Germinal center (tissue), 1 donor: ENCODE measurements around the gene TBCCD1.
"Not testable (repeated sequence)": the region's sequence is repeated elsewhere in the genome, so short reads cannot be mapped to it uniquely, and the experiment has no call there.

ENCODE experiments used
- DNase-seq: peaks from one replicate; pipeline ENCODE4 v3.0.0; 2012; ENCODE audit warnings: mixed read lengths, low spot score

The TBCCD1 gene

DNA sequence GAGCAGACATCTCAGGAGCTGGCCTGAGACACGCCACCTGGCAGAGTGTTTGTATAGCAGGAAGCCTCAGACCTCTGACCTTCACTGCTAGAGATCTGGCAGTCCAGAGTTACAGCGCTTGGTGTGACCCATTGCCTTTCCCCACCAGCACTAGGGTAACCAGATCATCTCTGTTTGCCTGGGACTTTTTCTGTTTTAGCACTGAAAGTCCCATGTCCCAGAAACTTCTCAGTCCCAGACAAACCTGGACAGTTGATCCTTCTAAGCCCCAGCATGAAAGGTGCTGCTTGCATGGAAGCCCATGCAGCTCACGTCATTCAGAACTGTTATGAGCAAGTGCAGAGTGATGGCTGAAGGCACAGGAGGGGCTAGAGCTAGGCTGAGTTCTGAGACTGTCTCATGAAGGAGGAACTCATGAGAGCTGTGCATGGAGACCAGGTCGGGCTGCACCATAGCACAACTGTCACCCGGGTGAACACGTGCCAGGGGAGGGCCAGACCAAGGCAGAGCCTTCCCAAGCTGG lies 27.5 kb upstream of the TBCCD1 start:
- DNase-seq = no peak

DNA sequence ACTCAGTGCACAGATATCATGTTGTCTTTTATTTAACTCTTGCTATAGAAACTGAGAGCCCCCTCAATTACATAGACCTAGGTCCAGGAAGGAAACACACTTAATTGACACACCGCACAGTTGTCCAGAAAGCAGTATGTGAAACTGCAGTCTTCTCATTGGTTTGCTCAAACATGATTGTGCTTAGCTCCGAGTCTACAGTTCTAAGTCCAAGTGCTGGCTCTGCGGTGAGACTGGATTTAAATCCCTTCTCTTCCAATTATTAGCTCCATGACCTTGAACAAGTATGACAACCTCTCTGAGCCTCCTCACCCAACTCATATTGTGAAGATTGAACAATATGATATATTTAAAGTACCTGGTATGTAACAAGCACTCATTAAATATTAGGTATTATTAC lies 26.7 kb upstream of the TBCCD1 start:
- no peak for DNase-seq

DNA sequence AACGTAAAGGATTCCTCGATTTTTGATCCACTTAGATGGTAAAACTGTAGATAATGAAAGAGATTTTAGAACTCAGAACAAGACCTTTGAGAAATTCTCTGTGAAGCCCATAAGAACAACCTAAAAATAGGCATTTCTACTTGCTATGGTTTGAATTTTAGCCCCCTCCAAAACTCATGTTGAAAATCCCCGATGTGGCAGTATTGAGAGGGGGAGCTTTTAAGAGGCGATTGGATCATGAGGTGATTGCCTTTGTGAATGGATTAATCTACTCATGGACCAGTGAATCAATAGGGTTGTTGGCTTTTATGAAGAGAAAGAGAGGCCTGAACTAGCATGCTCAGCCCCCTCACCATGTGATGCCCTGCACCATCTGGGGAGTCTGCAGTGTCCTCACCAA lies 25.5 kb upstream of the TBCCD1 start:
- no peak for DNase-seq

DNA sequence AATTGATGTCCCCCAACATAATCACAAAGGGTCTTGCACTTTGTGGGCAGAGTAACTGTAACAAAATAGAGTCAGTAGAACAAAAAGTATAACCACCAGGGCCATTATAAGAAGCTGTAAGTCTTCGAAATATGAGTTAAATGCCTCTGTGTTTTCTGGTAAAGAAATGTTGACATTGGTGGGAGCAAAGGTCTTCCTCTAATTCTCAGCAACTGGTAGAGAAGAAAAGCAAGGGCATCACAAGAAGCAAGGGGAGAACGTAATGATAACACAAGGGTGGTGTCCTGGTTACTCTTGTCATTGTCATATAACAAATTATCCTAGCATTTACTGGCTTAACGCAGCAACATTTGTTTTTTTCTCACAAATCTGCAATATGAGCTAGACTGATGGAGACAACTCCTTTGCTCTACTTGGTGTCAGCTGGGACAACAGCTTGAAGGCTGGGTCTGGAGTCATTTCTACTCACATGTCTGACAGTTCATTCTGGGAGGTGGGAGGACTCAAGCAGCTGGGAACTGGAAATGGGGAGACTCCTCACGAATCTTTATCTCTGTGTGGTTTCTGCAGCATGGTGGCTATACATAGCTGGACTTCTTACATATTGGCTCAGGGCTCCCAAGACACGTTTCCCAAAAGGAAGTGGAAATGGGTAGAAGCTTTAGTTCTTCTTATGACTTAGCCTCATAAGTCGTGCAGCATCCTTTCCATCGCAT lies 23.6 kb upstream of the TBCCD1 start:
- no peak for DNase-seq

DNA sequence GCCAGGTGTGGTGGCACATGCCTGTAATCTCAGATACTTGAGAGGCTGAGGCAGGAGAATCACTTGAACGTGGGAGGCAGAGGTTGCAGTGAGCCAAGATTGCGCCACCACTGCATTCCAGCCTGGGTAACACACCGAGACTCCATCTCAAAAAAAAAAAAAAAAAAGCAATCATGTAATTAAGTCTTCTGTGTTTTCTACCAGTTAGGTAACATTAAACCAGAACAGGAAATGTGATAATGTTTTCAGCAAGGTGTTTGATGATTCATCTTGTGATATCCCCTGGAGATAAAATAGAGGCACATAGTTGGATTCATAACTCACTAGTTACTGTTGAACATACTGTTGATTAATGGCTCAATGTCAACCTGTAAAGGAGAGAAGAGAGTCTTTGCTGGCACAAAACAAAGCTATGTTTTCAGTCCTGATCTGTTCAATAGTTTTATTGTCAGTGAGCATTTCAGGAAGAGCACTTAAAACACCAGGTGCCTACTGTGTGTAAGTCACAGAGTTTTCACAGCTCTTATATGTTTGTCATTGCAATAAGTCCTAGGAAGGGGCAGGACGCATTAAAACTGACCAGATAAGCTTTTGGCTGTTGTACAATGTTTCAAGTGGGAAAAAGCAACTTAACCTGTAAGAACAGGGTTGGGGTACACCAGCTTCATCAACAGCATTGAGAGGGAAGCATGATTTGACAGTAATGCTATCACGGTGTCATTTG lies 22.9 kb upstream of the TBCCD1 start:
- no peak for DNase-seq

DNA sequence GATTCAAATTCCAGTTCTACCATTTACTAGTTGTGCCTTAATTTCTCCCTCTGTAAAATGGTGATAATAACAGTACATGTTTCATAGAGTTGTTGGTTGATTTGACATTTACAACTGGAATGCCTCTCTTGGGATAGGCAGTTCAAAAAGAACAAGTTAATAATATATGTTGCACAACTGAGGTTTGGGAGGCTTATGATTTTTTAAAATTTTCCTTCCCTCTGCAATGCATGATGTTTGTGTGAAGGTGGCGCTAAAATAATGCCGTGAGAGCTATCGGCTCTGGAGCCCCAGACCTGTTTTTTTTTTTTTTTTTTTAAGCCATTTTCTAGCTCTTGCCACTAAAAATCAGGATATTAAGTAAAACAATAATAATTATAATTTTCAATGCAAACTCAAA lies 22.0 kb upstream of the TBCCD1 start:
- DNase-seq = no peak

DNA sequence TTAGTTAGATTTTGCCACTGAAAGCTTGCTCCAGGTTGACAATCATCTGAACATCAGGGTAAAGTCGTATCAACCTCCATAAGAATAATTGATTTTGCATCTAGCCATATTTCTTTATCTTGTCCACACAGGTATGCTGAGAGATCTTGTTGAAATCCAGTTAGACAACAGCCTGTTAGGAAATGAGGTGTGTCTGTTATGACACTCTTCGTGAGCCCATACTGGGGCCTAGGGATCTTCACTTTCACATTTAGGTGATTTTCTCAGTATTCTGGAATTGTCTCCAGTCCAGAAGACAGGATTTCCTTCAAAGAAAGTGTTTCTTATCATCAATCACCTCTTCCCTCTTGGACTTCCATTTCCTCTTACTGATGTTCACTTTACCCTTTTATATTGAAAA lies 21.5 kb upstream of the TBCCD1 start:
- no peak for DNase-seq

DNA sequence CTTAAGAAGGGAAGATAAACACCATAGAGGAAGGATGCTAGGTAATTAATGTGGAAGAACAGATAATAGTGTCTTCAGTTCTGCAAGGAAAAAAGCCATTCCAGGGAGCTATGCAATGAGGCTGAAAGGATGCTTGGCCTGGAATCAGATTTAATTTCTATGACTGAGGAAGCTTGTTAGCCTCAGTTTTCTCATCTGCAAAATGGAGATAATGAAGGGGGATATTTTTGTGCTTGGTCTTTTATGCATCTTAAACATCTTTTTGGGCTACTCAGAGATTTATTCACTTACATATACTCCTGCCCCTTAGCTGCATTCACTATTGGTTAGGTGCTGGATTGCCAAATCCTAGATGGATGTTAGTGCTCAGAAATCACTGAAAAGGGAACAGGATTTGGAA lies 20.0 kb upstream of the TBCCD1 start:
- DNase-seq = no peak

DNA sequence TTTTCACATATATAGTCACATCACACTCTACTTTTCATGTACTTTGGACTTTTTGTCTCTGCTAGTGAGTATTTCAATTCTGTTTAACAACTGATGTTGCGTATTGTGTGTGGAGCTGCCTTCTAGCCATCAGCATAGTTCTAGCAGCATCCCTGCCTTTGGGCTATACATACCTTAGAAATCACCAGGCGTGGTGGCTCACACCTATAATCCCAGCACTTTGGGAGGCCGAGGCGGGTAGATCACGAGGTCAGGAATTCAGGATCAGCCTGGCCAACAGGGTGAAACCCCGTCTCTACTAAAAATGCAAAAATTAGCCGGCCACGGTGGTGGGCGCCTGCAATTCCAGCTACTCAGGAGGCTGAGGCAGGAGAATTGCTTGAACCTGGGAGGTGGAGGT lies 19.1 kb upstream of the TBCCD1 start:
- not testable (repeated sequence) for DNase-seq

DNA sequence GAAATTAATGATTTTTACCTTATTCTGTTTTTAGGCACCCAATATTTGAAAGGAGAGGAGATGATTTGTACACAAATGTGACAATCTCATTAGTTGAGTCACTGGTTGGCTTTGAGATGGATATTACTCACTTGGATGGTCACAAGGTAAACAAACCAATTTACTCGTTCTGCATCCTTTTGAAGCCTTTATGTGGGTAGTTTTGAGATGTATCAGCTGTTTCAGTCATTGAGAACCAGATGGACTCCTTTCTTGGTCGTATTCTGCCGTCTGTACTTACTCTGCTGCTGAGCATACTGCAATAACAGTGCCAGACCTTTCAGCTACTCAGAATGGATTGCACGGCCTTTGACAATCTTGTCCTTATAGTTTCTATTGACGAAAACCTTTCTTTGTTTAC lies 16.7 kb upstream of the TBCCD1 start:
- no peak for DNase-seq

DNA sequence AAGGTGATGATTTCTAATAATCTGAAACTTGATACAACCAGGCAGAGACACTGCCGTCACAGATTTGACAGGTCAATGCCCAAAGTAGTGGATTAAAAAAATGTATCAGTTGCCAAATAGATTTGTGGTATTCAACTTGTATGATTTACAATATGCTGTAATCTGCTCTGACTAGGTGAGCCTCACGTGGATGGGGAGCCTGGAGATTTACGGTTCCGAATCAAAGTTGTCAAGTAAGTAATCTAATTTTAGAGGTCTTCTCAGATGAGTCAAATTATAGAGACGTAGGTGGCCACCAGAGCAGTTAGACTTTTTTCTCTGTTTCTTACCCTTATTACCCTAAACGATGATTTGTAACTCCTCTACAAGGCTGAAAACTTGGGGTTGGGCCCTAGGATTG lies 15.4 kb upstream of the TBCCD1 start:
- no peak for DNase-seq

DNA sequence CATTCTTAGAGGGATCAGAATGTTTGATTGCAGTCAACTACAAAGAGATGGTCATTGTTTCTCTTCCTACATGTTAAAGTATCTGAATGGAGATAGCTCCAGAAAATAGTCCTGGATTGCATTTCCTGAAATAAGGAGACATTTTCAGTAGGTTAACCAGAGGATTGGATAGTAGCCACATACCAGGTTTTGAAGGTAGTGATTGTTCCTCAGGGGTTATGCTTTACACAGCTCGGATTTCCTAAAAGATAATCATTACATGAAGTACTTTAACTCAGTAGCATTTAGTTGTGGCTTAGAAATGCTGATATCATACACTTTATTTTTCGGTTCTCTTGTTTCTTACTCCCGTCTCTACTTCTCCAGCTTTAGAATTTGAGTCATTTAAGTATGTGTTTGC lies 13.6 kb upstream of the TBCCD1 start:
- DNase-seq = no peak

DNA sequence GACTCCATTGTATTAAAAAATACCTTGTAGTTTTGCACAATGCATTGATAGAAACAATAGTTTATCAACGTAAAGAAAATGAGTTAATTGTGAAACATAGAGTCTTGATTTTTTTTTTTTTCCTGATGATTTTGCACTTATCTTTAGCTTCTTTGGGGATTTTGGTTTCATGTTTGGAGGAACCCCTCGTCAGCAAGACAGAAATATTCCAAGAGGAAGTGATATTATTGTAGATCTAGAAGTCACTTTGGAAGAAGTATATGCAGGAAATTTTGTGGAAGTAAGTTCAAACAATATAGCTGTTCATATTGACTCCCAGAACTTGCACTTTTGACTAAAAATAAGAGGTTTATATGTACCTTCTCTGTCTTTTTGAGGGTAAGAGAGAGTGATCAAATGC lies 10.4 kb upstream of the TBCCD1 start:
- no peak for DNase-seq

DNA sequence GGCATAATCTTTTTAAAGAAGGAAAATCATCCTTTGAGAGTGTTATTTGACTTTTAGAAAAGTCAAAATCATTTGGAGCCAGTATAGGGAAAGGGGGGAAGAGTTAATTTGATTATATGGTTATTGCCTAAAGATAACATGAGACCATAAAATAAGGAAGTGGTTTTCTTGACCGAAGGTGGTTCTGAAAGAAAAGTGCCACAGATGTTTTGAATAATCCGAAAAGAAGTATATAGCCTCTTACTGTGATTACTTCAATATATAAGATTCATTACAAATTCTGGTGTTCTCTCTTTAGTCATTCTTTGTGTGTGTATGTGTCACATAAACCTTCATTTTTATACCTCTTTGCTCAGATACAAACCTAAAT lies 4.5 kb upstream of the TBCCD1 start:
- DNase-seq = peak; percentile 18

DNA sequence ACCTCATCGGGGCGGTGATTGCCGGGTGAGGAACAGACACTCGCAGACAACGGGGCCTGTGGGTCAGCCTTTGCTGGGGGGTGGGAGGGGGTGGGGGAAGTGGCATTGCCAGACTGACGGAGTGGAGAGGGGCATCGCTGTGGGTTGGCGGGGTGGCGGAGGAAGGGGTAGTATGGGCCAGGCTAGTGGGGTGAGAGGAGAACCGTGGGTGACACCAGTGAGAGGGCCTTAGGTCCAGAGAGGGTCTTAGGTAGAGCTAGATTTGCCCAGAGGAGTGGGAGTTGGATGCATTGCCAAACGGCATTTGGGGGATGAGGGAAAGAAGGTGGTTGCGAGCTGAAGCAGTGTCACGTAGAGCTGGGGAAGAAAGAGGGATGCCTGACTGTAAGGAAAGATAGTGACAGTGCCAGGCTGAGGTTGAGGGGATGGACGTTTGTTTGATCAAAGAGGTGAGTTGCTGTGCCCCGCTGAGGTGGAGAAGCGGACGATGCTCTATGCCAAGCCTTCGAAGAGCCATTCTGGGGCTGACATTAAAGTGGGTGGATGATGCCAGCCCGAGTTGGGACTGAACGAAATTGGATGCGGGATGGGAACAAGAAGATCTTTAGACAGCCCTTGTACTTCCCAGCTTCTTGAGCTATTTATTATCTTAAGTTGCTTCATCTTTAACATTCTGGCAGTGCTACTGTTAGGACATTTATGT lies 4.0 kb upstream of the TBCCD1 start:
- no peak for DNase-seq

DNA sequence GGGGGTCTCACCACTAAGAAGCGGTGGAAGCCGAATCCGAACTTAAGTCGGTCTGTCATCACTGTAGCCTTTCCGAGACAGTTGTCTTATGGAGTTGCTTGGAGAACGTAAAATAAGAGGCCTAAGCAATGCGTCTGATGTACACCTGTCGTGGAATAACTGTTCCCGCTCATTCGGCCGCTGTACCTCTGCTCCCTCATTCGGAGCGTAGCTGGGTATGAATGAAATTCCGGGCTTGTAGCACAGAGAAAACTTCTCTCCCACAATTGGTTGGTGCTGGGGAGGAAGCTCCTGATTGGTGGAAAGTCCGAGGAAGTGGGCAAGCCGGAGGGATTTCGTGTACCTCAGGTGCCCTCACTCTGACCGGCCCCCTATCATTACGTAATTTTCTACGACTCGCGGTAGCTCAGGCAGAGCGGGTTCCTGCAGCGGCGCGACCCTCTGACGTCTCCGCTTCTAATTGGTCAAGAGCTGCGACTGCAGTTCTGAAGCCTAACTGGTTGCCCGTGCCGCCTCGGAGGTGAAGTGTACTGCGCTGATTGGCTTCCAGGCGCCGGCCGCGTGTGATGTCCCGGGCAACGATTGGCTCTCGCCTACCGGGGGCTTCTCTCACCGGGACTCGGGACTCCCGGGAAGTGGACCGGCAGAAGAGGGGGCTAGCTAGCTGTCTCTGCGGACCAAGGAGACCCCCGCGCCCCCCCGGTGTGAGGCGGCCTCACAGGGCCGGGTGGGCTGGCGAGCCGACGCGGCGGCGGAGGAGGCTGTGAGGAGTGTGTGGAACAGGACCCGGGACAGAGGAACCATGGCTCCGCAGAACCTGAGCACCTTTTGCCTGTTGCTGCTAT lies 3.2 kb upstream of the TBCCD1 start, which contains the start of gene DNAJB11:
Gene DNAJB11 (plus strand): TSS at position 625 of the 845 bp plus-strand sequence. CDS start 178 bp downstream, at position 803.
- DNase-seq = peak; percentile 98

DNA sequence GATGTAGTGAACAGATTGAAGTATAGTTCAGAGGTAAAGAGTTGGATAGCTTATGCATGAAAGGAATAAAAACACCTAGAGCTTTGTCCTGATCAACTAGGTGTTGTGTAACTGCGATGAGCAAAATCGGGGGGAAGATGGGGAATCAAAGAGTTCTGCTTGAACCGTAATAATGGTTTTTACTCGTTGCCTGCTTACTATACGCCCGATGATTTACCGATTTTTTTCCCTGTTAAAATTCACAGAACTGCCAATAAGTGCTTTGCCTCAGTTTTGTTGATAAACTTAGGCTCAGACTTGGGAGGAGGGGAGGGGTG lies 2.6 kb upstream of the TBCCD1 start:
- DNase-seq = no peak

DNA sequence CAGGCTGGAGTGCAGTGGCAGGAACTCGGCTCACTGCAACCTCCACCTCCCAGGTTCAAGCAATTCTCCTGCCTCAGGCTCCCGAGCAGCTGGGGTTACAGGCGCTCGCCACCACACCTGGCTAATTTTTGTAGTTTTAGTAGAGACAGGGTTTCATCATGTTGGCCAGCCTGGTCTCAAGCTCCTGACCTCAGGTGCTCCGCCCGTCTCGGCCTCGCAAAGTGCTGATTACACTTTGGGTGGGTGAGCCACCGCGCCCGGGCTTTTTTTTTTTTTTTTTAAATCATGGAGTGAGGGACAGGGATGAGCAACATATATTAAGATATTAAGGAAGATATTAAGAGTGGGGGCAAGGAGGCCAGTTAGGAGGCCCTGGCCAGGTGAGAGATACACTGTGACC lies 2.2 kb upstream of the TBCCD1 start:
- DNase-seq = not testable (repeated sequence)

DNA sequence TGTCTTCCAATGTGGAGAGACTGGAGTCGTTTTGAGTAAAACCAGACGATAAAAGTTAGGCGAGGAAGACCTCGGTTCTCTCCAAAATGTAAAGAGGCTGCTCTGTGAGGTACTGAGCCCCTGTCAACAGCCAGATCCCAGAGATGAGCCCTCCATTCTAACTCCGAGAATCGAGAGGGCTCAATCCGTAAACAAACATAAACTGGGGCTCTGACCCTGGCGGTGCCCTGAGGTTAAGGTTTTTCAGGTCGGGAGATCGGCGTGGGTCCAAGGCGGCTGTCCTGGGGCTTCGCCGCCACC lies 417 bp downstream of the TBCCD1 start:
- DNase-seq = no peak

DNA sequence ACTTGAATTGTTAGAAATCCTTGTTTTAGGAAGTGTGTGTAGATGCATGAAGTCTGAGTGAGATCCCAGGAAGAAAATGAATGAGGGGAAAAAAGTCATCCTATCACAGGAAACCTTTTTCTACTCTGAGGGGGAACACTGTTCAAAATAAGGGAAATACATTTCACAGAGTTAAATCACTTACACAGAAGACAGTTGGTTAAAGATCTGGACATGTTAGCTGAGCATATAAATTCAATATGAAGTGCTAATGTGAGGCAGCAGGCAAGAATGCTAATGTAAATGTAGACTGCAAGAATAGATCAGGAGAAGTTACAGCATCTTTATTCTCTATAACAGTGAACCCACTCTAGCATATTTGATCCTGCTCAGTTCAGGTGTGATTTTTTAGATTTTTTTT lies 2.6 kb downstream of the TBCCD1 start:
- DNase-seq = no peak

DNA sequence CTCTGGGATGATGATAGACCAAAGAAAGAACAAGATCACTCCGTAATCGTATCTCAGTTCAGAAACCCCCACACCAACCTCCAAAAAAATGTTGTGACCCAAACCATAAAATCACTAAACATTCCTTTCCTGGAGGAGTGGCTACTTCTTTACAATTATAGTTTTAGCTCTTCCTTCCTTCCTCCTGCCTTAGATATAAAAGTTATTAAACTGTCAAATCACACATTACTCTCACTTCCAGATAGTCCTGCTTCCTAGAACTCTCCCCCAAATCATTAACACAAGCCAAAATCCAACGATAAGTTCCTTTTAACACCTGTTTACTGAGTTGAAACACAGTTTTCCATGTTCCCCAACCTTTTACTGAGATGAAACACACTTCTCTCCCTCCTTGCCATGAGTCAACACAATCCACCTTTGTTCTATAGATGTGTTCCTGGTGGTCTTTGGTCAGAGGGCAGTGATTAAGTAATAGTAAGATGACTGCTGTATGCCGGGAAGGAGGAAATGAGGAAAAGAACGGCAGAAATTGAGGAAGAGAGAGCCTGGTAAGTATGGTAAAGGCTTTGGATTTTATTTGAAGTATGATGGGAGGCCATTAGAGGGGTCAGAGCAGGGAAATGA lies 14.6 kb downstream of the TBCCD1 start:
- DNase-seq = no peak

DNA sequence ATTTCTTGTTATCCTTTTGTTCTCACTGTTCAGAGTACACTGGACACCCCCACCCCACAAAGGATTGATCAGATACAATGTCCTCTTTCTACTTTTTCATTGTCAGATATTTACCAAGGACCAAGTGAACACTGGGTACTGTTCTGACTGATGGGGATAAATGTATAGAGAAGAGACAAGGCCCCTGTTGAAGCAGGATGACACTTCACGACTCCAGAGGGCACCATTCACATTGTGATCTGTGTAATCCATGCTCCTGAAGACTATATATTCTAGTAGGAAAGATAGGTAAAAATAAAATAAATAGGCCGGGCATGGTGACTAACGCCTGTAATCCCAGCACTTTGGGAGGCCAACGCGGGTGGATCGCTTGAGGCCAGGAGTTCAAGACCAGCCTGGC lies 15.8 kb downstream of the TBCCD1 start:
- DNase-seq = no peak
